H9 (cell line): ENCODE measurements around the gene SELENOM. TPM values are rescaled to one million over a fixed set of nuclear protein-coding genes. Genes with fewer than 3 reads are reported as not detected.

Experiments used
- DNase-seq: peaks from one replicate; pipeline ENCODE4 v3.0.0-alpha.2; 2017
- H2AFZ ChIP-seq: one replicate; pipeline ENCODE4 v1.6.1; 2013; ENCODE audit warnings: mild to moderate bottlenecking, low read length, control low read depth, moderate library complexity
- H2AK5ac ChIP-seq: 2 replicates; pipeline ENCODE4 v1.6.1; 2013; ENCODE audit warnings: low read length, control low read depth, mixed read lengths; ENCODE audit not compliant: insufficient read length
- H2BK120ac ChIP-seq: one replicate; pipeline ENCODE4 v1.6.1; 2013; ENCODE audit warnings: low read depth, mild to moderate bottlenecking, low read length, control low read depth, inconsistent platforms; ENCODE audit not compliant: poor library complexity, severe bottlenecking
- H2BK12ac ChIP-seq: 2 replicates; pipeline ENCODE4 v1.6.1; 2013; ENCODE audit warnings: low read length, control low read depth, mixed read lengths, low read depth; ENCODE audit not compliant: insufficient read length
- H2BK15ac ChIP-seq: 2 replicates; pipeline ENCODE4 v1.6.1; 2013; ENCODE audit warnings: low read depth, low read length, control low read depth
- H2BK20ac ChIP-seq: one replicate; pipeline ENCODE4 v1.6.1; 2013; ENCODE audit warnings: low read depth, mild to moderate bottlenecking, low read length, control low read depth, inconsistent platforms; ENCODE audit not compliant: poor library complexity, severe bottlenecking
- H2BK5ac ChIP-seq: 2 replicates; pipeline ENCODE4 v1.6.1; 2013; ENCODE audit warnings: low read length, control low read depth, mixed read lengths; ENCODE audit not compliant: insufficient read length
- H3K14ac ChIP-seq: 2 replicates; pipeline ENCODE4 v1.6.1; 2013; ENCODE audit warnings: low read length, control low read depth; ENCODE audit not compliant: insufficient read depth
- H3K18ac ChIP-seq: 2 replicates; pipeline ENCODE4 v1.6.1; 2013; ENCODE audit warnings: low read depth, mild to moderate bottlenecking, mixed read lengths, low read length, control low read depth; ENCODE audit not compliant: insufficient read length
- H3K23ac ChIP-seq: 2 replicates; pipeline ENCODE4 v1.6.1; 2013; ENCODE audit warnings: low read length, control low read depth, mixed read lengths, low read depth; ENCODE audit not compliant: insufficient read length
- H3K23me2 ChIP-seq: 2 replicates; pipeline ENCODE4 v1.6.1; 2013; ENCODE audit warnings: low read depth, mild to moderate bottlenecking, mixed read lengths, low read length, control low read depth; ENCODE audit not compliant: insufficient read length, poor library complexity, severe bottlenecking
- H3K27ac ChIP-seq: 2 replicates; pipeline ENCODE4 v1.5.1; 2013; ENCODE audit warnings: low read length, control low read depth, mixed read lengths, low read depth; ENCODE audit not compliant: insufficient read length
- H3K27me3 ChIP-seq: 2 replicates; pipeline ENCODE4 v1.6.1; 2013; ENCODE audit warnings: low read length, control low read depth, inconsistent platforms; ENCODE audit not compliant: insufficient read depth
- H3K4ac ChIP-seq: 2 replicates; pipeline ENCODE4 v1.6.1; 2013; ENCODE audit warnings: low read depth, mild to moderate bottlenecking, control low read depth, inconsistent platforms, low read length, moderate library complexity
- H3K4me1 ChIP-seq: 2 replicates; pipeline ENCODE4 v1.6.1; 2013; ENCODE audit warnings: low read length, control low read depth, inconsistent platforms; ENCODE audit not compliant: insufficient read depth
- H3K4me2 ChIP-seq: 2 replicates; pipeline ENCODE4 v1.6.1; 2013; ENCODE audit warnings: low read length, control low read depth, mixed read lengths; ENCODE audit not compliant: insufficient read length, insufficient read depth
- H3K56ac ChIP-seq: 2 replicates; pipeline ENCODE4 v1.6.1; 2013; ENCODE audit warnings: low read depth, mild to moderate bottlenecking, mixed read lengths, low read length, control low read depth; ENCODE audit not compliant: insufficient read length
- H3K79me1 ChIP-seq: 2 replicates; pipeline ENCODE4 v1.6.1; 2013; ENCODE audit warnings: low read depth, mild to moderate bottlenecking, moderate library complexity, low read length, control low read depth, inconsistent platforms; ENCODE audit not compliant: insufficient read depth, poor library complexity, severe bottlenecking
- H3K79me2 ChIP-seq: 2 replicates; pipeline ENCODE4 v1.6.1; 2013; ENCODE audit warnings: low read length, control low read depth, inconsistent platforms; ENCODE audit not compliant: insufficient read depth
- H3K9ac ChIP-seq: 2 replicates; pipeline ENCODE4 v1.6.1; 2013; ENCODE audit warnings: low read length, control low read depth, mixed read lengths; ENCODE audit not compliant: insufficient read length; ENCODE audit errors: extremely low read depth
- H3K9me3 ChIP-seq: one replicate; pipeline ENCODE4 v1.6.1; 2013; ENCODE audit warnings: low read depth, low read length, inconsistent platforms; ENCODE audit not compliant: control insufficient read depth
- H3T11ph ChIP-seq: one replicate; pipeline ENCODE4 v1.6.1; 2013; ENCODE audit warnings: mild to moderate bottlenecking, low read length, control low read depth, inconsistent platforms
- H4K20me1 ChIP-seq: one replicate; pipeline ENCODE4 v1.6.1; 2013; ENCODE audit not compliant: control insufficient read depth, insufficient read length, insufficient read depth
- H4K5ac ChIP-seq: 2 replicates; pipeline ENCODE4 v1.6.1; 2013; ENCODE audit warnings: low read depth, mild to moderate bottlenecking, mixed read lengths, low read length, control low read depth; ENCODE audit not compliant: insufficient read length
- H4K8ac ChIP-seq: replicated peaks from 2 replicates; pipeline ENCODE4 v1.6.1; 2013; ENCODE audit warnings: low read length, control low read depth, mixed read lengths, low read depth; ENCODE audit not compliant: insufficient read length
- H4K91ac ChIP-seq: 2 replicates; pipeline ENCODE4 v1.6.1; 2013; ENCODE audit warnings: low read depth, mild to moderate bottlenecking, moderate library complexity, mixed read lengths, low read length, control low read depth; ENCODE audit not compliant: insufficient read length
- H3K27ac Mint-ChIP-seq, 3 experiments: 2 replicates in 2 of 3; 3 replicates in 1 of 3; pipeline ENCODE4 v1.8.0; 2020 to 2021; ENCODE audit warnings: mixed read lengths in 3 of 3, mild to moderate bottlenecking in 1 of 3, moderate library complexity in 1 of 3
- H3K27me3 Mint-ChIP-seq: 2 replicates; pipeline ENCODE4 v1.8.0; 2021; ENCODE audit warnings: low read depth, mild to moderate bottlenecking, moderate library complexity, mixed read lengths
- H3K36me3 Mint-ChIP-seq, 3 experiments: 2 replicates in 2 of 3; 3 replicates in 1 of 3; pipeline ENCODE4 v1.8.0; 2020 to 2021; ENCODE audit warnings: low read depth in 3 of 3, mixed read lengths in 3 of 3; ENCODE audit not compliant: insufficient read depth in 1 of 3
- H3K4me1 Mint-ChIP-seq, 2 experiments: 2 replicates each; pipeline ENCODE4 v1.8.0; 2020; ENCODE audit warnings: mixed read lengths in 2 of 2
- H3K4me3 Mint-ChIP-seq, 2 experiments: 2 replicates in 1 of 2; 3 replicates in 1 of 2; pipeline ENCODE4 v1.8.0; 2020 to 2021; ENCODE audit warnings: mild to moderate bottlenecking in 2 of 2, mixed read lengths in 2 of 2, moderate library complexity in 1 of 2
- H3K9me3 Mint-ChIP-seq, 2 experiments: 2 replicates in 1 of 2; 3 replicates in 1 of 2; pipeline ENCODE4 v1.8.0; 2020; ENCODE audit warnings: mild to moderate bottlenecking in 2 of 2, mixed read lengths in 2 of 2, moderate library complexity in 1 of 2
- CTCF ChIP-seq: fragments of 200-600 bp; sonication (generic); conservative IDR thresholded peaks from 3 replicates; pipeline ENCODE4 v1.8.0; 2021; ENCODE audit warnings: antibody characterized with exemption, mild to moderate bottlenecking
- WGBS: extraction: QIAGEN DNeasy Blood & Tissue Kit; methylation state at CpG from one replicate; pipeline ENCODE4 v1.1.7; 2013; ENCODE audit warnings: missing lambda C conversion rate, low lambda C conversion rate, mixed read lengths; ENCODE audit not compliant: insufficient read length; ENCODE audit errors: extremely low coverage; 5-methylcytosine and 5-hydroxymethylcytosine counted together
- total RNA-seq: library from RNA; stranded (reverse); gene quantifications from 2 replicates; pipeline ENCODE4 v1.2.1, GENCODE V29; 2021

SELENOM gene
- total RNA-seq, 1 experiment from 2014 or later = 18.6 TPM

GRCh38 chr22:31135706-31136105 lies 28.3 kb upstream of the SELENOM start:
- Mint-ChIP-seq H3K9me3 (no peaks in the 10 kb centered on the region), H3K27ac (no peak overlapping the region), H3K4me1 (peaks cover 10 to 16% of the 10 kb centered on the region in 2 experiments), H3K4me3 (no peak overlapping the region), H3K36me3 (peaks cover 26 to 34% (median 29%) of the 10 kb centered on the region in 3 experiments; a peak in 6 of 7 replicates), H3K27me3 (no peaks in the 10 kb centered on the region)
- no peak overlapping the region for H4K5ac ChIP-seq
- H2BK12ac ChIP-seq = no peak overlapping the region
- peaks cover 11% of the 10 kb centered on the region for H3K23me2 ChIP-seq
- H3T11ph ChIP-seq = no peak overlapping the region
- H2BK15ac ChIP-seq = no peak overlapping the region
- no peak overlapping the region for H2AFZ ChIP-seq
- H2BK20ac ChIP-seq = no peak overlapping the region
- no peak overlapping the region for H4K8ac ChIP-seq
- no peaks in the 10 kb centered on the region for H3K27me3 ChIP-seq
- DNase-seq = no peak
- peaks cover 9% of the 10 kb centered on the region for H3K79me1 ChIP-seq
- H3K9ac ChIP-seq = no peak overlapping the region
- peaks cover 10% of the 10 kb centered on the region; the same call in 1 of the 2 replicates for H3K79me2 ChIP-seq
- H3K56ac ChIP-seq = no peak overlapping the region
- peaks cover 2% of the 10 kb centered on the region; the same call in 1 of the 2 replicates for H3K4me1 ChIP-seq
- no peaks in the 10 kb centered on the region for H3K9me3 ChIP-seq
- no peak overlapping the region for H4K91ac ChIP-seq
- no peak overlapping the region for H3K23ac ChIP-seq
- H3K4ac ChIP-seq = no peak overlapping the region
- WGBS = no CpG with 5 or more reads among the region's 6 CpGs
- no peak overlapping the region for H3K14ac ChIP-seq
- H3K27ac ChIP-seq = no peak overlapping the region
- no peak for TF ChIP-seq CTCF
- H3K18ac ChIP-seq = no peak overlapping the region
- H2AK5ac ChIP-seq = no peak overlapping the region
- H2BK5ac ChIP-seq = no peak overlapping the region
- H2BK120ac ChIP-seq = no peak overlapping the region
- no peaks in the 10 kb centered on the region for H4K20me1 ChIP-seq
- H3K4me2 ChIP-seq = no peak overlapping the region
